Mucosa of rectum (tissue), 2 donors: ENCODE results near the gene RALB.
"Not testable (repeated sequence)": the region's sequence is repeated elsewhere in the genome, so short reads cannot be mapped to it uniquely, and the experiment has no call there.

Experiments
- H3K27ac ChIP-seq, 2 donors: one replicate each; pipeline ENCODE4 v1.7.0; 2013; ENCODE audit warnings: inconsistent platforms in 2 of 2, low read depth in 2 of 2, low read length in 2 of 2
- H3K27me3 ChIP-seq, 2 donors: one replicate each; pipeline ENCODE4 v1.7.0; 2013; ENCODE audit warnings: low read length in 2 of 2; ENCODE audit not compliant: control insufficient read depth in 2 of 2, insufficient read depth in 2 of 2
- H3K36me3 ChIP-seq, 2 donors: one replicate each; pipeline ENCODE4 v1.7.0; 2013; ENCODE audit warnings: low read length in 2 of 2; ENCODE audit not compliant: control insufficient read depth in 2 of 2, insufficient read depth in 2 of 2
- H3K4me1 ChIP-seq, 2 donors: one replicate each; pipeline ENCODE4 v1.7.0; 2013; ENCODE audit warnings: low read length in 2 of 2, mild to moderate bottlenecking in 1 of 2; ENCODE audit not compliant: control insufficient read depth in 2 of 2, insufficient read depth in 2 of 2
- H3K4me3 ChIP-seq, 2 donors: one replicate each; pipeline ENCODE4 v1.7.0; 2013; ENCODE audit warnings: low read length in 2 of 2
- H3K9ac ChIP-seq, 2 donors: one replicate each; pipeline ENCODE4 v1.7.0; 2013; ENCODE audit warnings: low read length in 2 of 2, low read depth in 1 of 2, mild to moderate bottlenecking in 1 of 2
- H3K9me3 ChIP-seq, 2 donors: one replicate each; pipeline ENCODE4 v1.7.0; 2013; ENCODE audit warnings: low read length in 2 of 2; ENCODE audit not compliant: control insufficient read depth in 2 of 2
- donor health status: healthy.
- donor health status: Normal muscosa, but diverticular disease.

RALB gene

GRCh38 chr2:120303177-120303576 lies 50.5 kb downstream of the RALB start:
- Histone ChIP-seq H3K27ac (no peak overlapping the region), H3K27me3 (no peaks in the 10 kb centered on the region), H3K9me3 (no peaks in the 10 kb centered on the region), H3K36me3 (peaks cover 8 to 17% of the 10 kb centered on the region in 2 donors), H3K4me3 (no peak overlapping the region), H3K4me1 (no peaks in the 10 kb centered on the region), H3K9ac (no peak overlapping the region)

- Histone ChIP-seq H3K4me1 (no peaks in the 10 kb centered on the region), H3K9ac (no peak overlapping the region), H3K4me3 (no peak overlapping the region), H3K36me3 (peaks cover 6 to 13% of the 10 kb centered on the region in 2 donors), H3K27me3 (no peaks in the 10 kb centered on the region), H3K27ac (no peak overlapping the region), H3K9me3 (no peaks in the 10 kb centered on the region)
These were observed 52.6 kb downstream of the RALB start for GRCh38 chr2:120305296-120305695.

GRCh38 chr2:120305937-120306490 lies 53.4 kb downstream of the RALB start:
- Histone ChIP-seq H3K36me3 (peaks cover 3 to 12% of the 10 kb centered on the region in 2 donors), H3K9me3 (no peaks in the 10 kb centered on the region), H3K4me1 (no peaks in the 10 kb centered on the region), H3K9ac (no peak overlapping the region), H3K4me3 (no peak overlapping the region), H3K27me3 (no peaks in the 10 kb centered on the region), H3K27ac (no peak overlapping the region)

- peaks cover 0 to 12% of the 10 kb centered on the region in 2 donors for H3K36me3 ChIP-seq
- no peak overlapping the region for H3K9ac ChIP-seq
- no peak overlapping the region for H3K27ac ChIP-seq
- H3K9me3 ChIP-seq, result no peaks in the 10 kb centered on the region
- no peak overlapping the region for H3K4me3 ChIP-seq
- no peaks in the 10 kb centered on the region for H3K27me3 ChIP-seq
- H3K4me1 ChIP-seq, result no peaks in the 10 kb centered on the region
These were observed 54.8 kb downstream of the RALB start for GRCh38 chr2:120307482-120307881.

GRCh38 chr2:120308038-120308910 lies 55.6 kb downstream of the RALB start:
- Histone ChIP-seq H3K9ac (no peak overlapping the region), H3K4me3 (no peak overlapping the region), H3K9me3 (no peaks in the 10 kb centered on the region), H3K36me3 (peaks cover 0 to 5% of the 10 kb centered on the region in 2 donors), H3K27ac (no peak overlapping the region), H3K4me1 (peaks cover 4 to 5% of the 10 kb centered on the region in 2 donors), H3K27me3 (no peaks in the 10 kb centered on the region)

- Histone ChIP-seq H3K36me3 (no peaks in the 10 kb centered on the region), H3K4me3 (no peak overlapping the region), H3K4me1 (peaks cover 9 to 11% of the 10 kb centered on the region in 2 donors), H3K27ac (no peak overlapping the region), H3K9ac (no peak overlapping the region), H3K27me3 (peaks cover 0 to 2% of the 10 kb centered on the region in 2 donors), H3K9me3 (no peaks in the 10 kb centered on the region)
These were observed 57.5 kb downstream of the RALB start for GRCh38 chr2:120310136-120310535.

GRCh38 chr2:120310841-120311240 lies 58.2 kb downstream of the RALB start:
- not testable (repeated sequence) for H3K9me3 ChIP-seq, H3K36me3 ChIP-seq, H3K9ac ChIP-seq, H3K27ac ChIP-seq, H3K27me3 ChIP-seq, H3K4me3 ChIP-seq
- peaks cover 9 to 11% of the 10 kb centered on the region in 2 donors for H3K4me1 ChIP-seq

GRCh38 chr2:120312076-120312475 lies 59.4 kb downstream of the RALB start:
- peaks cover 0 to 2% of the 10 kb centered on the region in 2 donors for H3K27me3 ChIP-seq
- H3K4me3 ChIP-seq, result no peak overlapping the region
- no peaks in the 10 kb centered on the region for H3K9me3 ChIP-seq
- H3K4me1 ChIP-seq, result peaks cover 9 to 11% of the 10 kb centered on the region in 2 donors
- H3K9ac ChIP-seq, result no peak overlapping the region
- H3K36me3 ChIP-seq, result no peaks in the 10 kb centered on the region
- H3K27ac ChIP-seq, result no peak overlapping the region

- no peak overlapping the region for H3K27ac ChIP-seq
These were observed 60.4 kb downstream of the RALB start for GRCh38 chr2:120312860-120313694.

More at GRCh38 chr2:120312860-120313694, 60.4 kb downstream of the RALB start:
- peaks cover 9 to 11% of the 10 kb centered on the region in 2 donors for H3K4me1 ChIP-seq
- H3K4me3 ChIP-seq, result peak overlapping the region; percentile 62 to 74
- peaks cover 0 to 2% of the 10 kb centered on the region in 2 donors for H3K27me3 ChIP-seq
- H3K36me3 ChIP-seq, result no peaks in the 10 kb centered on the region
- H3K9ac ChIP-seq, result peak overlapping the region; percentile 39 to 60
- H3K9me3 ChIP-seq, result no peaks in the 10 kb centered on the region
